ENCODE results near the gene TSR1.

- no peak for TF ChIP-seq CTCF (IDR thresholded peaks at IDR 0.05)
- no peak for TF ChIP-seq POLR2A (IDR thresholded peaks at IDR 0.05)
Measured at GRCh38 chr17:2357931-2358434, 21.7 kb upstream of the TSR1 start.

Measured in ovary (tissue), 3 donors.